ENCODE data around the gene PPP6R1. TPM values are rescaled to one million over a fixed set of nuclear protein-coding genes. Genes with fewer than 3 reads are reported as not detected.
"Not testable (repeated sequence)": the region's sequence is repeated elsewhere in the genome, so short reads cannot be mapped to it uniquely, and the experiment has no call there.

Gene PPP6R1
- polyA plus RNA-seq, 1 donor from 2014 or later: 47.0 TPM

- H3K9me3 Mint-ChIP-seq: peaks cover 0 to 9% (median 4%) of the 10 kb centered on the region in 3 donors
- no peaks in the 10 kb centered on the region for H3K27me3 Mint-ChIP-seq
- peaks cover 4% of the 10 kb centered on the region for H3K36me3 Mint-ChIP-seq
- H3K4me1 Mint-ChIP-seq: peaks cover 0 to 5% (median 0%) of the 10 kb centered on the region in 3 donors
- H3K27ac Mint-ChIP-seq: no peak overlapping the region
- no peak overlapping the region for H3K4me3 Mint-ChIP-seq
These were observed 35.4 kb downstream of the PPP6R1 start for GRCh38 chr19:55223291-55224037.

DNA sequence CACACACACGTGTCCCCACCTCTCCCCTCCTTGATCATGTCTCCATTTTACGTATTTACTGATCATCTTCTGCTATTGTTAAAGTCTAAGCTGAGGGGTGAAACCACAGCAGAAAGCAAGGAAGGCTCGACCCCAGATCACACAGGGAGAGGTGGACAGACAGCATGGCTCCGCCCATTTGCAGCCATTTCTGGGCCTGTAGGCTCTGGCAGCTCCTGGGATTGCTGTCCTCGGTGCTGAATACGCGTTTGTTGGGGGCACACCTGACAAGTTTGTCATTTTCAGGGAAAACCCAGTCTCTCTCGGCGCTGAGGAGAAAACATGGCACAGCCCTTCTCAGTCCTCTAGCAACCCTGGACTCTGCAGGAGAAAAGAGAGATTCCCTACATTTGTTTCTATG, 38.3 kb downstream of the PPP6R1 start:
- Mint-ChIP-seq H3K4me3 (no peak overlapping the region), H3K27me3 (peaks cover 8% of the 10 kb centered on the region), H3K36me3 (peaks cover 2% of the 10 kb centered on the region), H3K27ac (no peak overlapping the region), H3K4me1 (peaks cover 0 to 8% (median 5%) of the 10 kb centered on the region in 3 donors), H3K9me3 (peaks cover 0 to 9% (median 4%) of the 10 kb centered on the region in 3 donors)

GRCh38 chr19:55216461-55217198, 42.2 kb downstream of the PPP6R1 start:
- Mint-ChIP-seq H3K36me3 (peaks cover 3% of the 10 kb centered on the region), H3K27me3 (peaks cover 10% of the 10 kb centered on the region), H3K27ac (peak overlapping the region in 2 of 3 donors; percentile 42 to 68), H3K4me3 (peak overlapping the region in 2 of 4 donors; percentile 69 to 70), H3K9me3 (peaks cover 5 to 14% (median 13%) of the 10 kb centered on the region in 3 donors), H3K4me1 (peaks cover 0 to 6% (median 5%) of the 10 kb centered on the region in 3 donors)

DNA sequence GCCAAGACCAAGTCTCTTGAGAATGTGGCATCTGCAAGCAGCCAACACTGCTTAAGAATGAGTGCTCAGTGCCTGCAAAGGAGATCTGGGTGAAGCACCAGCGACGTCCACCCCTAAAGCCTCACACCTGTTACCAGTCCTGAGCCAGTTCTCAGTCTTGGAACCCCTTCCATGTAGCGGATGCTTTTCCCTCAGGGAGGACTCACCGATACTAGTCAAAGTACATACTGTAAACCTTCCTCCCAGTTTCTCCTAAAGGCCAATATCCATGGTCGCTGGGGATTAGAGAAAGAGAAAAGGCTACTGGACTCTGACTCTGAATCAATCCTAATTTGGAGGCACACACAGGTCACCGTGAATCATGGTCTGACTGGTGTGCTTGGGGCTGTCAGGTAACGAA, 45.3 kb downstream of the PPP6R1 start:
- Mint-ChIP-seq H3K4me1 (peaks cover 0 to 6% (median 5%) of the 10 kb centered on the region in 3 donors), H3K9me3 (peaks cover 5 to 11% (median 5%) of the 10 kb centered on the region in 3 donors), H3K27ac (no peak overlapping the region), H3K36me3 (peaks cover 1% of the 10 kb centered on the region), H3K4me3 (peak overlapping the region in 1 of 4 donors; percentile 41), H3K27me3 (peaks cover 18% of the 10 kb centered on the region)

DNA sequence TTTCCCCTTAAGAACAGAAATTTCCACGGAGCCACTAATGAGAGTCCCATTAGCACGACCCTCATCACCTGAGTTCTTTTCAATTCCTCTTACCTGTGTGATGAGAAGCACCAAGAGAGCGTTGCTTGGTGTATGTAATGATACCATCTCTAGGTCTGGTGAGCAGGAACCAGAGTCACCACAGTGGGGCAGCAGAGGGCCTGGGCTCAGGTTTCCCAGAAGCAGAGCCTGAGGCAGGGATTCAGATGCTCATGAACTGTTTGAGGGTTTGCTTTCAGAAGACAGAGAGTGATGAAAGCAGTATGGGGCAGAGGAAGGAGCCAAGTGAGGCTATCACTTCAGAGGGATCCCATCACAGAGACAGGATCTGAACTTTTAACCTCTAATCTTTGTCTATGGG, 46.4 kb downstream of the PPP6R1 start:
- H3K4me1 Mint-ChIP-seq: peaks cover 0 to 6% (median 5%) of the 10 kb centered on the region in 3 donors
- H3K4me3 Mint-ChIP-seq: no peak overlapping the region
- H3K9me3 Mint-ChIP-seq: peaks cover 5 to 11% (median 5%) of the 10 kb centered on the region in 3 donors
- peaks cover 18% of the 10 kb centered on the region for H3K27me3 Mint-ChIP-seq
- no peak overlapping the region for H3K27ac Mint-ChIP-seq
- peaks cover 1% of the 10 kb centered on the region for H3K36me3 Mint-ChIP-seq

DNA sequence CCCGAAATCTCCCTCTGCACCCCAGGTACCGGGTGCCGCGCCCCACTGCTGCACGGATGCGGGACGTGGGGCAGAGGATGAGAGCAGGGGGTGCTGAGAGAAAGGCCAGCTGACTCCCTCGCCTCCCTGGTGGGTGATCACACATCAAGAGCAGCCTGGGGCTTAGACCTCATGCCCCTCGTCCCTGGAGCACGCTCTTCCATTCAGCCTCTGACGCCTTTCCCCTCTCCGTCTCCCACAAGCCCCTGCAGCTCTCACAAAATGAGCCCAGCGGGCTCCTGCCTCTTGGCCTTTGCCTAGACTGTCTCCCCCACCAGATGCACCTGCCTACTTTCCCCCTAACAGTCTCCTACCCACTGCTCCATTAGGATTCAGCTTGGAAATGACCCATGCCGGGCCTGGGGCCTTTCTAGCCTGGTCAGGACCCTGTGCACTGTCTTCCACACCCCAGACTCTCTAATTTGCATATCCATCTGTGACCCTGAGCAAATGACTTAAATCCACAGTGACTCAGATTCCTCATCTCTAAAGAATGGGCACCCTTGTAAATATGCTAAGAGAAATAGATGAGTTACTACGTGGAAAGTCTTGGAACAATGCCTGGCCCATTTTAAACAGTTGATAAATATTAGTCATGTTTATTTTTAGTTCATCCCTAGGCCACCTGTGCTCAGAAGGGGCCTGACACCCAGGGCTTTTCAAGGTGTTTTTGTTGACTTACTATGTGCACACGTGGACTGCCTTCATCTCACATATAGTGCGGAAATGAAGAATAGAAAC, 48.9 kb downstream of the PPP6R1 start:
- peaks cover 0 to 3% (median 0%) of the 10 kb centered on the region in 3 donors for H3K4me1 Mint-ChIP-seq
- peak overlapping the region in 1 of 3 donors; percentile 62 for H3K27ac Mint-ChIP-seq
- H3K9me3 Mint-ChIP-seq: peaks cover 5 to 11% (median 5%) of the 10 kb centered on the region in 3 donors
- H3K27me3 Mint-ChIP-seq: peaks cover 14% of the 10 kb centered on the region
- H3K36me3 Mint-ChIP-seq: no peaks in the 10 kb centered on the region
- H3K4me3 Mint-ChIP-seq: no peak overlapping the region

DNA sequence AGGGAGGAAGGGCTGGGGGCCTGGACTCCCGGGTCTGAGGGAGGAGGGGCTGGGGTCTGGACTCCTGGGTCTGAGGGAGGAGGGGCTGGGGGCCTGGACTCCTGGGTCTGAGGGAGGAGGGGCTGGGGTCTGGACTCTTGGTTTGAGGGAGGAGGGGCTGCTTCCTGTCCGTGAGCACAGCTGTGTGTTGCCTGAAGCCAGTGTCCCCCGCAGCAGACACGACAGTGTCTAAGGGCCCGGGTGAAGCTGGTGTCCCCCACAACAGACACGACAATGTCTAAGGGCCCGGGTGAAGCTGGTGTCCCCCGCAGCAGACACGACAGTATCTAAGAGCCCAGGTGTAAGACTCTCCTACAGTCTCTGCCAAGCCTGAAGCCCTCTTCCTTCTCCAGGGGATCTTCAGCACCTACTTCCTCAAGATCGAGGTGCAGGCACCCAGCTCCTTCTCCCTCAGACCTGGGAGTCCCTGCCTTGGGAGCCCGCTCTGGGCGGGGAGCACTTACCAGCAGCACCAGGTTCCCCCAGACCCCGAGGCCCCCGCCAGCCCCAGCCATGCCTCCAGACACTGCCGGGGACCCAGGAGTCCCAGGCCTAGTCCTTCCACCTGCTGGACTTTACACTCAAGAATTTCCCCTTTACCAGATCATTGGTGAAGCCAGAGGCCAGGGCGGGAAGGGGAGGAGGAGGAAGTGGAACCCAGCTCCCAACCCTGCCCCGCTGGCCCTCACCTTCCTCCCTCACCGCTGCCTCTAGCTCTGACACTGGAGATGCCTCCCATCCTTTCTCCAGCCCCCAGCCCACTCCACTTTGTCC, 49.7 kb downstream of the PPP6R1 start, which contains the start of gene PTPRH:
Gene PTPRH (minus strand): TSS at position 622 of the 813 bp plus-strand sequence. CDS start 68 bp downstream, at position 554.
- H3K27me3 Mint-ChIP-seq: peaks cover 18% of the 10 kb centered on the region
- H3K4me3 Mint-ChIP-seq: no peak within 1 kb of the TSS
- H3K9me3 Mint-ChIP-seq: peaks cover 5 to 9% (median 5%) of the 10 kb centered on the region in 3 donors
- H3K4me1 Mint-ChIP-seq: peaks cover 0 to 3% (median 0%) of the 10 kb centered on the region in 3 donors
- H3K36me3 Mint-ChIP-seq: no peaks in the 10 kb centered on the region
- H3K27ac Mint-ChIP-seq: peak within 1 kb of the TSS in 1 of 3 donors; percentile 62

DNA sequence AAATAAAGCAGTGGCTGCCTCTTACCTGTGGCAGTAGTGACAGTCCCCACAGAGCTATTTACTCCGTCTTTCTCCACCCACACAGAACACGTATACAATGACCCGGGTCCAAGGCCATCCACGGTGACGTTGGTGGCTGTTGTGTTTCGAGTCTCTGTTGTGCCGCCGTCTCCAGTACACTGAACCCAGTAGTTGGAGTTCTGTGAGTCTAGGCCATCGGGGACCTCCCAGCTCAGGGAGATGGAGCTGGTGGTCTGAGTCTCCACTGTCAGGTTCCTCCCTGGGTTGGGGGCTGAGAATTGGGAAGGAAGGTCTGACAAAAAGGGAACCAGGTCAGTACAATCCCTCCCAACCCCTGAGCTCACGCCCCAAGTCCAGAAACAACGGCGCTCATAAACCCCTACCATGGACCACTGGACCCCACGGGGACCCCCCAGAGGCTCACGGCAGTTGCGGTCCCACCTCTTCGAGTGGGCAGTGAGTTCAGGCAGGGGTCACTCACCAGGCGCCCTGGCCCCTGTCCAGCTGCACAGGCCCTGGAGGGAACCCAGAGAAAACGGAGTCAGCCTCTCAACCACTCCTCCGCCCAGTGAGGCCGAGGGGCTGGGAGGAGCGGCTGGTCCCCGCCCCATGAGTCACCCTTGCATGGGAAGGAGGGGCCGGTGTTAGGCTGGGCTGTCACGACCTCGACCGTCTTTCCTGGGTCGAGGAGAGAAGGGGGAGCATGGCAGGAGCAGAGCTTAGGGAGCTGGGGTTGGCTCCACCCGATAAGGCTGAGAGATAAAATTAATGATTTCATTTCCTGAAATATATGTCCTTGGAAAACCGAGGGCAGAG, 51.9 kb downstream of the PPP6R1 start:
- Mint-ChIP-seq H3K27me3 (peaks cover 26% of the 10 kb centered on the region), H3K4me1 (peaks cover 0 to 3% (median 1%) of the 10 kb centered on the region in 3 donors), H3K36me3 (no peaks in the 10 kb centered on the region), H3K27ac (peak overlapping the region in 1 of 3 donors; percentile 39), H3K4me3 (no peak overlapping the region), H3K9me3 (peaks cover 0 to 3% (median 0%) of the 10 kb centered on the region in 3 donors)

- not testable (repeated sequence) for H3K27ac Mint-ChIP-seq, H3K9me3 Mint-ChIP-seq, H3K4me1 Mint-ChIP-seq, H3K36me3 Mint-ChIP-seq, H3K4me3 Mint-ChIP-seq
- H3K27me3 Mint-ChIP-seq: peaks cover 27% of the 10 kb centered on the region
These were observed 56.6 kb downstream of the PPP6R1 start for GRCh38 chr19:55202199-55202598.

- no peak overlapping the region for H3K4me3 Mint-ChIP-seq
- H3K27me3 Mint-ChIP-seq: peaks cover 19% of the 10 kb centered on the region
- no peak overlapping the region for H3K27ac Mint-ChIP-seq
- peaks cover 0 to 3% (median 0%) of the 10 kb centered on the region in 3 donors for H3K9me3 Mint-ChIP-seq
- H3K36me3 Mint-ChIP-seq: peaks cover 1% of the 10 kb centered on the region
- peaks cover 0 to 4% (median 0%) of the 10 kb centered on the region in 3 donors for H3K4me1 Mint-ChIP-seq
These were observed 59.1 kb downstream of the PPP6R1 start for GRCh38 chr19:55199620-55200204.

DNA sequence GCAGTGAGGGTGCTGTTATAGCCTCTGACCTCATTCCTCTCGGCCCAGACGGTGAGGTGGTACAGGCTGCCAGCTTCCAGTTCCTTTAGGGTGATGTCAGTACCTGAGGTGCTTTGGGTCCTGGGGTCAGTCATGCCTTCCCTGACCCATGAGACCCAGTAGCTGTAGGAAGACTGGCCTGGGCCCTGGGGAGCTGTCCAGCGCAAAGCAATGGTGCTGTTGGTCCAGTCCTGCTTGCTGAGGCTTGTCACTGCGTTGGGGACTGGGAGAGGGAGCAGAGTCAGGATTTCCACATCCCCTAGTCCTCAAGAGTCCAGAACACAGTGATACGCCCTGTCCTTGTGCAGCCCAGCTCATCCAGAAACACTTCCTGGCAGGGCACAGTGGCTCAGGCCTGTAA, 60.2 kb downstream of the PPP6R1 start:
- peaks cover 0 to 4% (median 0%) of the 10 kb centered on the region in 3 donors for H3K4me1 Mint-ChIP-seq
- H3K27ac Mint-ChIP-seq: no peak overlapping the region
- H3K27me3 Mint-ChIP-seq: peaks cover 14% of the 10 kb centered on the region
- no peak overlapping the region for H3K4me3 Mint-ChIP-seq
- peaks cover 0 to 3% (median 0%) of the 10 kb centered on the region in 3 donors for H3K9me3 Mint-ChIP-seq
- peaks cover 1% of the 10 kb centered on the region for H3K36me3 Mint-ChIP-seq

DNA sequence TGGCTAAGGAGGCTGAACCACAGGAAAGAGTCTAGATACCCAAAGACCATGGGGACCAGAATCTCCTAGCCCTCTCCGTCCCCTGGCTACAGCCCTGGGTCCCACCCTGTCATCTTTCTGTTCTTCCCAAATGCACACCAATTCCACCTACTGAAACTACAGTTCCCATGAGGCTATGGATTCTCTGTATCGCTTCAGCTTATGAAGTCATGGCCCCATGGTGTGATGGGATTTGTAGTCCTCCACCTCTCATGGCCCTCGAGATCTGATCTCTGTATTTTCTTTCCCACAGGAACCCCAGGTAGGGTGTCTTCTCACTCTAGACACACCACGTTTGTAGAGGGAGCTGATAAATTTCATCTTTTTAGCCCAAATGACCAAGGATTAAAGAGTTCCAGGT, 61.3 kb downstream of the PPP6R1 start:
- no peak overlapping the region for H3K27ac Mint-ChIP-seq
- H3K4me1 Mint-ChIP-seq: peaks cover 0 to 3% (median 0%) of the 10 kb centered on the region in 3 donors
- peaks cover 0 to 3% (median 0%) of the 10 kb centered on the region in 3 donors for H3K9me3 Mint-ChIP-seq
- peaks cover 1% of the 10 kb centered on the region for H3K36me3 Mint-ChIP-seq
- no peak overlapping the region for H3K4me3 Mint-ChIP-seq
- H3K27me3 Mint-ChIP-seq: peaks cover 17% of the 10 kb centered on the region

GRCh38 chr19:55196803-55197202, 62.0 kb downstream of the PPP6R1 start:
- Mint-ChIP-seq H3K4me3 (no peak overlapping the region), H3K4me1 (peaks cover 0 to 3% (median 0%) of the 10 kb centered on the region in 3 donors), H3K27ac (no peak overlapping the region), H3K9me3 (peaks cover 0 to 3% (median 0%) of the 10 kb centered on the region in 3 donors), H3K36me3 (peaks cover 1% of the 10 kb centered on the region), H3K27me3 (peaks cover 17% of the 10 kb centered on the region)

Data from IgD-negative memory B cell (primary cell).